Measurements from ENCODE around the gene OR2AP1.
"Not testable (repeated sequence)": the region's sequence is repeated elsewhere in the genome, so short reads cannot be mapped to it uniquely, and the experiment has no call there.

OR2AP1 gene

DNA sequence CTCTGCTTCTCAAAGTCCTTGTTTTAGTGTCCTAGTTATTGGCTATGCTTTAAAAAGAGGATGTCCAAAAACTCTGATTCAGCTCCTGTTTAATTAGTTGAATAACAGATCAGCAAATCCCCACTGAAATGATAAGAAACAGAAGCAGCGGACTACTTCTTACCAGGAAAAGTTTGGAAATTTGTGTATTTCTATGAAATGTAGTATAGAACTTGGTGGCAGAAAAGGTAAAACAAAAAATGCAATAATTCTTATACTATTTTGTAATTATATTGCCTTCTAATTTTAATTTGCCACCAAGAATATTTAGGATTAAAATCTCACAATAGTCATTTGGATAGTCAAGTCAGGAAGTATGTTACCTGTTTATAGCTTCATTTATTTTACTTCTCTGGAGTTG lies at the start of gene OR2AP1:
TSS of gene OR2AP1 (plus strand) at position 301 of the 400 bp plus-strand sequence. CDS start 1,947 bp downstream, outside the sequence.
- Histone ChIP-seq H3K27ac (ENCODE audit: extremely low read depth, low read depth, low read length) (no peak within 1 kb of the TSS), H3K9me3 (ENCODE audit: control insufficient read depth, insufficient read depth, low read depth, low read length) (no peaks in the 10 kb centered on the region), H3K4me3 (ENCODE audit: low read depth, low read length) (no peak within 1 kb of the TSS), H3K36me3 (ENCODE audit: control insufficient read depth in 2 of 2, insufficient read depth in 1 of 2, low read length in 2 of 2) (no peaks in the 10 kb centered on the region), H3K4me1 (ENCODE audit: control insufficient read depth, insufficient read depth, low read length) (no peaks in the 10 kb centered on the region)
- TF ChIP-seq MYNN (tag by site-specific recombination; IDR thresholded peaks at IDR 0.05; ENCODE audit: borderline replicate concordance) (no peak), ZNF600 (tag by site-specific recombination; IDR thresholded peaks at IDR 0.05) (no peak), ZBTB26 (tag by site-specific recombination; optimal IDR thresholded peaks at IDR 0.05) (no peak), ZNF423 (tag by site-specific recombination; IDR thresholded peaks at IDR 0.05) (no peak), ZNF701 (tag by site-specific recombination; IDR thresholded peaks at IDR 0.05) (no peak), ZBTB7A (tag by site-specific recombination; IDR thresholded peaks at IDR 0.05; ENCODE audit: low read depth) (no peak)
- ChIA-PET POLR2A (no interaction called here), CTCF (interaction anchor here (0.6 kb wide), 1 partner anchor 385 kb away, joined by 3 read pairs; no protein-coding TSS in a partner anchor)

GRCh38 chr12:55548235-55548634 lies 24.0 kb upstream of the OR2AP1 start:
- H3K27ac ChIP-seq (ENCODE audit: extremely low read depth, low read depth, low read length); H3K4me3 ChIP-seq (ENCODE audit: low read depth, low read length); H3K9me3 ChIP-seq (ENCODE audit: control insufficient read depth, insufficient read depth, low read depth, low read length); H3K4me1 ChIP-seq (ENCODE audit: control insufficient read depth, insufficient read depth, low read length); POLR2A ChIA-PET; CTCF ChIA-PET; H3K36me3 ChIP-seq (ENCODE audit: control insufficient read depth in 2 of 2, insufficient read depth in 1 of 2, low read length in 2 of 2): not testable (repeated sequence)

GRCh38 chr12:55548756-55549155 lies 23.5 kb upstream of the OR2AP1 start:
- Histone ChIP-seq H3K4me1 (ENCODE audit: control insufficient read depth, insufficient read depth, low read length) (no peaks in the 10 kb centered on the region), H3K4me3 (ENCODE audit: low read depth, low read length) (no peak overlapping the region), H3K9me3 (ENCODE audit: control insufficient read depth, insufficient read depth, low read depth, low read length) (no peaks in the 10 kb centered on the region), H3K27ac (ENCODE audit: extremely low read depth, low read depth, low read length) (no peak overlapping the region), H3K36me3 (ENCODE audit: control insufficient read depth in 2 of 2, insufficient read depth in 1 of 2, low read length in 2 of 2) (no peaks in the 10 kb centered on the region)
- ChIA-PET CTCF (no interaction called here), POLR2A (no interaction called here)
- no peak for TF ChIP-seq ZNF501 (tag by site-specific recombination; IDR thresholded peaks at IDR 0.05)
- no peak for TF ChIP-seq MYNN (tag by site-specific recombination; IDR thresholded peaks at IDR 0.05; ENCODE audit: borderline replicate concordance)
- TF ChIP-seq ZNF214 (tag by site-specific recombination; IDR thresholded peaks at IDR 0.05; ENCODE audit: borderline replicate concordance) = no peak
- no peak for TF ChIP-seq ZNF555 (tag by site-specific recombination; conservative IDR thresholded peaks at IDR 0.05)
- no peak for TF ChIP-seq ZNF211 (tag by site-specific recombination; IDR thresholded peaks at IDR 0.05; ENCODE audit: low read depth)
- no peak for TF ChIP-seq SP7 (tag by site-specific recombination; IDR thresholded peaks at IDR 0.05)
- no peak for TF ChIP-seq ZBTB20 (tag by site-specific recombination; IDR thresholded peaks at IDR 0.05)
- TF ChIP-seq ZNF274 (IDR thresholded peaks at IDR 0.05; ENCODE audit: low read length) = no peak
- TF ChIP-seq ZNF274 (tag by site-specific recombination; IDR thresholded peaks at IDR 0.05; ENCODE audit: borderline replicate concordance) = no peak
- TF ChIP-seq, protein P1, sequence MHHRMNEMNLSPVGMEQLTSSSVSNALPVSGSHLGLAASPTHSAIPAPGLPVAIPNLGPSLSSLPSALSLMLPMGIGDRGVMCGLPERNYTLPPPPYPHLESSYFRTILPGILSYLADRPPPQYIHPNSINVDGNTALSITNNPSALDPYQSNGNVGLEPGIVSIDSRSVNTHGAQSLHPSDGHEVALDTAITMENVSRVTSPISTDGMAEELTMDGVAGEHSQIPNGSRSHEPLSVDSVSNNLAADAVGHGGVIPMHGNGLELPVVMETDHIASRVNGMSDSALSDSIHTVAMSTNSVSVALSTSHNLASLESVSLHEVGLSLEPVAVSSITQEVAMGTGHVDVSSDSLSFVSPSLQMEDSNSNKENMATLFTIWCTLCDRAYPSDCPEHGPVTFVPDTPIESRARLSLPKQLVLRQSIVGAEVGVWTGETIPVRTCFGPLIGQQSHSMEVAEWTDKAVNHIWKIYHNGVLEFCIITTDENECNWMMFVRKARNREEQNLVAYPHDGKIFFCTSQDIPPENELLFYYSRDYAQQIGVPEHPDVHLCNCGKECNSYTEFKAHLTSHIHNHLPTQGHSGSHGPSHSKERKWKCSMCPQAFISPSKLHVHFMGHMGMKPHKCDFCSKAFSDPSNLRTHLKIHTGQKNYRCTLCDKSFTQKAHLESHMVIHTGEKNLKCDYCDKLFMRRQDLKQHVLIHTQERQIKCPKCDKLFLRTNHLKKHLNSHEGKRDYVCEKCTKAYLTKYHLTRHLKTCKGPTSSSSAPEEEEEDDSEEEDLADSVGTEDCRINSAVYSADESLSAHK (tag by site-specific recombination; IDR thresholded peaks at IDR 0.05) = no peak
- no peak for TF ChIP-seq WT1 (tag by site-specific recombination; IDR thresholded peaks at IDR 0.05)
- TF ChIP-seq ZBTB48 (tag by site-specific recombination; IDR thresholded peaks at IDR 0.05) = no peak
- no peak for TF ChIP-seq ZNF366 (tag by site-specific recombination; conservative IDR thresholded peaks at IDR 0.05)

All from HEK293 (cell line).